Tongue (tissue), 2 donors: ENCODE measurements around the gene FAM98C. TPM values are rescaled to one million over a fixed set of nuclear protein-coding genes. Genes with fewer than 3 reads are reported as not detected.
A peak's percentile ranks its signal among the peaks of the same experiment; 100 is the strongest.
"Not testable (repeated sequence)": the region's sequence is repeated elsewhere in the genome, so short reads cannot be mapped to it uniquely, and the experiment has no call there.

Experiments used
- DNase-seq: peaks from one replicate; pipeline ENCODE4 v3.0.0-alpha.2; 2015
- total RNA-seq: library from RNA; depleted of rRNA; stranded (reverse); fragments of >200 nt; gene quantifications from one replicate; pipeline ENCODE4 v1.2.3, GENCODE V29; 2014

Gene FAM98C
- total RNA-seq, 1 donor from 2014 or later: 7.2 TPM

DNA sequence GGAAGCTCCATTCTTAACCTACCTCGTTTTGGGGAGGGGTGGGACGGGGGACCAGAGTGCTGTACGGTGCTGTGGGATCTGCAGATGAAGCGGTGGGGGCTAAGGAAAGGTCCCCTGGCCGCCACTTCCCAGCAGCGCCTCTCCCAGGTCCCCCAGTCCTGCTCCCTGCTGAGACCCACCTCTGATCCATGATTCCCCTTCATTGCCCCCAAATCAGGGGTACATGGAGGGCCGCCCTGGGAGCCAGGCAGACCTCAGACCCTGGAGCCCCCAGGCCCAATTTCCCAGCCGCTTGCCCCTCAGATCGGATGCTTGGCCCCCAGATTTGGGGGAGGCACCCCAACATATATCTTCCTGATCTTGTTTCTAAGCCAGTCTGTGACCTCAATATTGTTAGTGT lies 3.8 kb upstream of the FAM98C start:
- DNase-seq: no peak

DNA sequence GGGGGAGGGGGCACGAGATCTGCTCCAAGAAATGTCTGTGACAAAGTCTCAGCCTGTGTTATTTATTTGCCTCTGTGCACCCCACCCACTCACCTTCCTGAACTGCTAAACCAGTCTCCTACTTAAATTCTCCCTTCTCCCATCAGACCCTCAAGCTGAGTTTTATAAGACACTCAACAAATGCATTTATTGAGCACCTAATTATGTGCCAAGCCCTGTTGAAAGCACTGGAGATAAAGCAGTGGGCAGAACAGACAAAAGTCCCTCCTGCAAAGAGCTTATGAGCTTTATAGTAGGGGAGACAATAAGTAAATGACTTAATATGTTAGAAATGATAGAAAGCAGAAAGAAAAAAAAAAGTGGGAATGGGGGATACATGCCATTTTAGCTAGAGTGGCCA lies 3.4 kb upstream of the FAM98C start:
- DNase-seq: no peak

DNA sequence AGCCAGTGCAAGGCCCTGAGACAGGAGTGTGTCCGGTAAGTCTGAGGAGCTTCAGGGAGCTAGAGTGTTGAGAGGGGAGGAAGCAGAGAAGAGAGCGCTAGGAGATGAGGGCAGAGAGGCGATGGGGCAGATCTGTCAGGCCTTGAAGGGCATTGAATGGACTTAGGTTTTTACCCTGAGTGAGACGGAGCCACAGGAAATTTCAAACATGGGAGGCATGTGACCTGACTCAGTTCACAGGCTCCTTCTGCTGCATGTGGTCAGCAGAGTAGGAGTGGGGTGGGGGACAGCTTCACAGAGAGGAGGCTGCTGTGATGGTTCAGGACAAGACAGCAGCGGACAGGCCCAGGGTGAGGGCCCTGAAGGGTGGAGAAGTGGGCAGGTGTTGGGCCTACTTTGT lies 2.5 kb upstream of the FAM98C start:
- DNase-seq: no peak

DNA sequence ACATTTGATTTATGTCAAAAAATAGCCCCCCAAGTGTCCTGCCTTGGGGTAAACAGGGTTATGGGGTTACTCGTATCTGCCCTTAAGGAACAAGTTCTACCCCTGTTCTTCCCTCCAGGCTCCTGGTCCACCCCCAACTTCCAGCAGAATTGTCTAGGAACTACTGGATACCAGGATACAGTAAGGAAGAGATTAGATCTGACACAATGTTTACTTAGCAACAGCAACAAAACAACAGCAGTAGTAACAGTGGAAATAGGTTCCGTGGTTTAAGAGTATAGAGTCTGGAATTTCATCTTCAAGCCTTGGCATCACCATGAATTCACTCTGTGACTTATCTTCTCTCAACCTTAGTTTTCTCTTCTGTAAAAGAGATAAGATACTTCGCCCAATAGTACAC lies 1.7 kb upstream of the FAM98C start:
- no peak for DNase-seq

DNA sequence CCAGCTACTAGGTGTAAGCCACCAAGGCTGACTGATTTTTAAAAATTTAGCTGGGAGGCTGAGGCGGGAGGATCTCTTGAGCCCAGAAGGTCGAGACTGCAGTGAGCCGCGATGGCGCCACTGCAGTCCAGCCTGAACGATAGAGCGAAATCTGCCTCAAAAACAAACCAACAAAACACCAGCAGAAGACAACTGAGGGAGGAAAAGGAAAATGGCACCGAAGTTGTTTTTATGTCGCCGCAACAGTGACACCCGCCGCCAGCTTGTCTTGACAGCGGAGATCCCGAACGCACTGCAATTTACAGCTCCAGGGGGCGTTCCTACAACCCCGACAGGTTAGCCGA lies 298 bp upstream of the FAM98C start:
- no peak for DNase-seq

DNA sequence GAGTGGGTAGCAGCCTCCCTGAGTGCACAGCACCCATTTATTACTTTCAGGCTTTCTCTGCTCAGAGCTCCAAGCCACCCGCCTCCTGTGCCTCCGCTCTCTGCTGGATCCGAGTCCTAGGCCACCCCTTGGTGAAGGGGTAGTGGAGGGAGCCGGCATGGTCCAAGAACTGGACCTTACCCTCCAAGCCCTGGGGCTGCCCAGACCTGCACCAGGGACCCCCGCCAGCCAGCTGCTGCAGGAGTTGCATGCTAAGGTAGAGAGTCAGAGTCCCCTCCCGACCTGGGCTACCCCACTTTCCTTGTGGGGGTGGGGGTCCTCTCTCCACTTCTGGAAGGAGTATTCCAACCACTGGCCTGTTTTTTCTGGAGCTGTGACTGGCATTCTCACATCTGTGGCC lies 2.0 kb downstream of the FAM98C start:
- DNase-seq: no peak

DNA sequence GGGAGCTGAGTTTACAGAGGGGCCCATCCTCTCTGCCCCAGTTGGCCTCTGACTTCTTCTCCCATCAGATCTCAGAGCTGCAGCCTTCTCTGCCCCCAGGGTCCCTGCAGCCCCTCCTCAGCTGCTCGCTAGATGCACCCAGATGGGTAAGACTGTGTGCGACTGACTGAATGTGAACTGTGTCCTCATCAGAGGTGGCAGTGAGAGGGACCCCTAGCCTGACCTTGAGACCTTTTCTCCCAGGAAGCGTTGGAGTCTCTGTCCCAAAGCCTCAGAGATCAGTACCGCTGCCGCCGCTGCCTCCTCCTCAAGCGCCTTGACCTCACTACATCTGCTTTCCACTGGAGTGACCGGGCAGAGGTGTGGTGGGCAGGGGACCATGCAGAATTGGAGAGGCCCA lies 2.4 kb downstream of the FAM98C start:
- DNase-seq: no peak

DNA sequence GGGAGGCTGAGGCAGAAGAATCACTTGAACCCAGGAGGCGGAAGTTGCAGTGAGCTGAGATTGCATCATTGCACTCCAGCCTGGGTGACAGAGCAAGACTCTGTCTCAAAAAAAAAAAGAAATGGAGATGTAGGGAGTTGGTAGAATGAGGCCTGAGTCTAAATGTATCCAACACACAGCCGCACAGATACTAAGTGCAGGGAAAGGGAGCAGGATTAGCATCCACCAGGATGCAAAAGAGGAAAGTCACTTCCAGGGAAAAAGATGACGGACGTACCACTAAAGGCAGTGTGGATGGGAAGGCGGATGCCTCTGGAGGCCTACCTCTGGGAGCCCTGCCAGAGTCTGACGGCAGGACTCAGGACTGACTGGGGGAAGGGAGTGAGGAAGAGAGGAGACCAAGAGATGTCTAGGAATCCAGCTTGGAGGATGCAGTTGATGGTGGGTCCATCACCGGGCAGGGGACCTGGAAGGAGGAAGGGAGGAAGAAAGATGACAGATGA lies 6.8 kb downstream of the FAM98C start:
- DNase-seq: peak; percentile 60

DNA sequence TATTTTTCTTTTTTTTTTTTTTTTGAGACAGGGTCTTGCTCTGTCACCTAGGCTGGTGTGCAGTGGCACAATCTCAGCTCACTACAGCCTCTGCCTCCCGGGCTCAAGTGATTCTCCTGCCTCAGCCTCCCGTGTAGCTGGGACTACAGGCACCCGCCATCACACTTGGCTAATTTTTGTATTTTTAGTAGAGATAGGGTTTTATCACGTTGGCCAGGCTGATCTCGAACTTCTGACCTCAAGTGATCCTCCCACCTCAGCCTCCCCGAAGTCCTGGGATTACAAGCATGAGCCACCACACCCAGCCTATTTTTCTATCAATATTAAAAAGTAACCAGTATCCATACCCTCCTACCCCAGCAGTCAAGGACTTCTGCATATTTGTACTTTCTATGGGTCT lies 7.5 kb downstream of the FAM98C start:
- DNase-seq: not testable (repeated sequence)

DNA sequence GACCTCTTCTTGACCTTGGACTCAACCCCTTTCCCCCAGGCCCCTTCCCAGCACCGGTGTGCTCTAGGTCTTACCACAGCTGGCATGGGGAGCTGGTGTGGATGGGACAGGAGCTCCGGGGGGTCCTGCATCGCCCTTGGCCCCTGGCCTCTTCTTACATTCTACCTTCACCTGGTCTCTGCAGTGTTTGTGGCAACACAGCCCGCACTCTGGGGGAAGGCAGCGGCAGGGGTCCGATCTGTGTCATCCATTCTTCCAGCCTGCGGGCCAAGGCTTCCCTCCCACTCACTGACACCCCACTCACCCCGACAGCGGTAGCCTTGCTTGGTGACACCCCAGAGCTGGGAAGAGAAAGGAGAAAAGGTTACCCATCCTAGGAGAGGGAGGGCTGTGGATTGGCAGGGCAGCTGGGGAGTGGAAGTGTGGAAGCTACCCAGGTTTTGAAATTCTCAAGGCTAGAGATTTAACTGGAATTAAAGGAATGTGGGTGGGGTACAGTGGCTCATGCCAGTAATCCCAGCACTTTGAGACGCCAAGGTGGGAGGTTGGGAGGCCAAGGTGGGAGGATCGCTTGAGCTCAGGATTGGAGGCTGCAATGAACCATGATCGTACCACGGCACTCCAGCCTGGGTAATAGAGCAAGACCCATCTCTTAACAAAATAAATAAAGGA lies 8.3 kb downstream of the FAM98C start:
- no peak for DNase-seq

DNA sequence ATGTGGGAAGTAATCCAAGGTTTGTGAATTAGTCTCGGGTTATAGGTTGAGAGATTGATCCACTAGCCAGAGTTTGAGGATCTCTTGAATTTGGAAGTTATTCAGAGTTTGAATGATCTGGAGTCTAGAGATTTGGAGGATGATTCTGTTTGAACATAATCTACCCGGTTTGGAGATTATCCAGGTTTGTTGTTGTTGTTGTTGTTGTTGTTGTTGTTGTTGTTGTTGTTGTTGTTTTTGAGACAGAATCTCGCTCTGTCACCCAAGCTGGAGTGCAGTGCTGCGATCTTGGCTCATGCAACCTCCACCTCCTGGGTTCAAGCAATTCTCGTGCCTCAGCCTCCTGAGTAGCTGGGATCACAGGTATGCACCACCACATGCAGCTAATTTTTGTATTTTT lies 9.0 kb downstream of the FAM98C start:
- not testable (repeated sequence) for DNase-seq

DNA sequence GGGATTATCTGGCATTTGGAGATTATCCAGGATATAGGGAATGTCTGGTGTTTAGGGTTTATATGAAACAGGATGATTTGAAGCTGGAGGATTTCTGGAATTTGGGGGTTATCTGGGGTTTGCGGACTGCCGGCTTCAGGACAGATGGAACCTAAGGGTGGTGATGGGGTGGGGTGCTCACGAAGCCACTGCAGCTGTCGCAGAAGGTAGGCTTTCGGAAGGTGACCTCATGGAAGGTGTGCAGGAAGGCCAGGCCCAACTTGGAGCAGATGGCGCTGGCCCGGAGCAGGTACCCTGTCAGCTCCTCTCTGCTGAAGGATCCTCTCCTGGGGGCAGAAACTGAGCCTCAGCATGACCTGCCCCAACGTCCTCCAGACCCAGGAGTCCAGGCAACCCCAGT lies 9.6 kb downstream of the FAM98C start:
- DNase-seq: no peak

DNA sequence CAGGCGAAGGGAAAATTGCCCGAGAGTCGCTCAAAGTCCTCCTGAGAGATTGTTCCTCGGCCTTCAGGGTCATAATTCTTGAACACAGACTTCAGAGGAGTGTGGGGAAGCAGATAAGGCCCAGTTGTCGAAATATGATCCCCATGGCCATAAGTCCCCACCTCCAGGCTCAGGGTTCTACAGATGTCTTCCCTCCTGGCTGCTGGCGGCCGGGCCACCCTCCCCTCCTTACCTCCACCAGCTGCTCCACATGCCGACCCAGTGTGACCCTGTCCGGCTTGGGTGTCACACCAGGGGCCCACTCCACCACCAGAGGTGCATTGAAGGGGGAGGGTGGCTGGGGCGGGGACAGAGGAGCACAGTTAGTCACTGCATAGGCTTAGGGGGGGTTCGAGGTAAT lies 10.1 kb downstream of the FAM98C start:
- no peak for DNase-seq

DNA sequence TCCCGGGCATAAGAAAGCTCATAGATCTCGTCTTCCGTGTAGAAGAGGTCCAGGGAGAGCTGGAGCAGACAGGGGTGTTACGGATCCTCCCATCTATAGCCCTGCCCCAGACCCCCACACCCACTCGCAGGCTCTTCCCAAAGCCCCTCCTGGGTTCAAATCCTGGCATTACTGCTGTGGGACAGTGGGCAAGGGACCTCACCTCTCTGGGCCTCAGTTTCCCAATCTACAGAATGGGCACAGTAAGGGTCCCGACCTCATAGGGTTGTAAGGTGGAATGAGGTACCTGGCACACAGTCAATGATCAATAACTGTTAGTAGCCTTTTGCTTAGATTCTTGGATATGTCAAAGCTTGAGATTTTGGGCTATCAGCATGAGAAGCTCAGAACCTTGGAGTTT lies 10.5 kb downstream of the FAM98C start:
- DNase-seq: no peak

DNA sequence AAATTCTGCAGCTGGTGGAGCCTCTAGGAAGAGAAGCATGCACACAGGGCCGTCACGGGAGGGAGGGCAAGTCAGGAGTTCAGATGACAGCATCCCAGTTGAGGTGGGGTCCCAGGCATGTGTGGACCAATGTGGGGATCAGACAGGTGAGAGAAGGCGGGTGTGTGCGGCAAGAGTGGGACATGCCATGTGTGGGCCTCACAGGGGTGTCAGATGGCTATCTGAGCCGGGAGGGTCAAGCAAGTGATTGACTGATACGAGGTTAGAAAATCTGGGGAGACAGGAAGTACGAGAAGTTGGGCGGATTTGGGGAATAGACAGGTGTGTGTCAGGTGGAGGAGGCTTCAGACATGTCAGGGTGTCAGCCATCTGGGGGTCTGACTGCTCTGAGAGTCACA lies 14.3 kb downstream of the FAM98C start:
- DNase-seq: no peak

DNA sequence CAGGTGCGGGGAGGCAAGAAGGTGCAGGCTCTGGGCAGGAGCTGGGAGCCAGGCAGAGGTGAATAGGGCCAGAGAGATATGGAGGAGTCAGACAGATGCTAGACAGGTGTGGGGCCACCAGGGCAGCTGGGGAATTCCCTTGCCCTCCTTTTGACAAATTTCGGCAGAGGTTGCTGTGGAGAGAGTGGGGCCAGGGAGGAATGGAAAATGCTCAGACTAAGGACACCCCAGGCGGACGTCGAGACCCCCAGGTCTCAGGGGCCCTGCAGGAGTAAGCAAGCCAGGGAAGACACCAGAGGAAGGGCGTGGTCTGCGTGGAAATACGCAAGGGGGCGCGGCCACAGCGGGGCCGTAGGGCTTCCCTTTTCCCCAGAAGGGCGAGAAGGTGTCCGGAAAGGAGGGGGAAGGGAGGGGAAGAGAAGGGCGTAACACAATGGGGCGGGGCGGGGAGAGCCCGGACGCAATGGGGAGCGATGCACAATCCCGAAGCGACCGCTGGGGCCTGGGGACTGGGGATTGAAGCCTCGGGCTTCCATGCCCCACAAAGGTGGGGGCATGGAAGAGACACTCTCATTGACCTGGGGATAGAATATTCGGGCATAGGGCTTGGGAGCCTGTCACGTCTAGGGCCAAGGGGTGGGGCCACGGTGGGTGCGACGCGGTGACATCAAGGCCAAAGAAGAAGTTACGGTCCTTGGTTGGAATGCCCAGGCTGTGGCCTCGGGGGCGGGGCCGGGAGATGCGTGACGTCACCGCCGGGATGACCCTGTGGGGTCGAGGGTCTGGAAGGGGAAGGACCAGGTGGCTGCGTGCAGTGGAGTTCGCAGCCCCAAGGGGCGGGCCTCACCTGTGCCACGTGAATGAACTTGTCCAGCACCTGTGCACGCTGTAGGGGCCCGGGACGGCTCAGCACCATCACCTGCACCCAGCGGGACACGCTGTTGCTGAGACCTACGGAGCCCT lies 14.9 kb downstream of the FAM98C start:
- peak; percentile 39 for DNase-seq

DNA sequence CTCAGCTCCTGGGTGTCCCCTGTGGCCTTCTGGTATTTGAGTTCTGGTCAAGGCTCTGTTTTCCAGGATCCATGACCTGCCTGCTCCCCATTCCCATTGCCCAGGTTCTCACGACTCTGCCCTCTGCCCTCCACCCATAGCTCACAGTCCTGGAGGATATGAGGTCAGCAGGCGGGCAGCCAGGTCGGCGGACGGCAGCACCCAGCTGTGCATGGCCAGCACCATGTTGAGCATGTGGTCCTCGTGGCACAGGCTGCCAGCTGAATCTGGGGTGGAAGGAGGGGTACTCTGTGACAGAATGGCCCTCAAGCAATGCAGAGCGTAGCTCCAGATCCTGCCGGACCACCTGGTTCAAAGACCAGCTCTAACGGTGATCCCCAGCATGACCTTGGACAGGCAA lies 18.0 kb downstream of the FAM98C start:
- DNase-seq: no peak

DNA sequence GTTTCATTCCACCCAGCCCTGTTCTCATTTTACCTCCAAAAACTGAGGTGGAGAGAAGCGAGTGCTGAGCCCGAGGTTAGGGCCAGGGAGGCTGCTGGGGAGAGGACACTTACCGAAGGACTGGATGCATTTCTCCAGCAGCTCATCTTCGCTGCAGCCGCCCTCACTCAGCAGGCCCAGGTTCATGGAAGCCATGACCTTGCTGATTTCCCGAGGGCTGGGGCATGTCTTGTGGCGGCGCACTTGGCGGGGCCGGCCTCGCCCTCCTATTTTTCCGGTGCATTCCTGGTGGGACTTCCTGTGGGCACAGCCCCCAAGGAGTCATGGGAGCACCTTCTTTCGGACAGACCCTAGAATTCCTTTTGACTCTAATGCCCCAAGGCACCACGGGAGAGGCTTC lies 19.0 kb downstream of the FAM98C start:
- no peak for DNase-seq

DNA sequence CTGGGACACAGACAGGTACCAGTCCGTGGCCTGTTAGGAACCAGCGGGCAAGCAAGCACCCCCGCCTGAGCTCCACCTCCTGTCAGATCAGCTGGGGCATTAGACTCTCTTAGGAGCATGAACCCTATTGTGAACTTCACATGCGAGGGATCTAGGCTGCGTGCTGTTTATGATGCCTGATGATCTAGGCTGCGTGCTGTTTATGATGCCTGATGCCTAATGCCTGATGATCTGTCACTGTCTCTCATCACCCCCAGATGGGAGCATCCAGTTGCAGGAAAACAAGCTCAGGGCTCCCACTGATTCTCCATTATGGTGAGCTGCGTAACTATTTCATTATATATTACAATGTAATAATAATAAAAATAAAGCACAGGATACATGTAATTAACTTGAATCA lies 19.5 kb downstream of the FAM98C start:
- no peak for DNase-seq

DNA sequence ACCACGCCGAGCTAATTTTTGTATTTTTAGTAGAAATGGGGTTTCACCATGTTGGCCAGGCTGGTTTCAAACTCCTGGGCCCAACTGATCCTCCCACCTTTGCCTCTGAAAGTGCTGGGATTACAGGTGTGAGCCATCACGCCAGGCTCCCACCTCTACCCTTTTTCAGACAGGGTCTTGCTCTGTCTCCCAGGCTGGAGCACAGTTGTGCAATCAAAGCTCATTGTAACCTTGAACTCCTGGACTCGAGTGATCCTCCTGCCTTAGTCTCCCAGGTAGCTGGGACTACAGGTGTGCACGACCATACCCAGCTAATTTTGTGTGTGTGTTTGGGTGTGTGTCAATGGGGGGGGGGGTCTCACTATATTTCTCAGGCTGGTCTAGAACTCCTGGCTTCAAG lies 21.4 kb downstream of the FAM98C start:
- DNase-seq: no peak

DNA sequence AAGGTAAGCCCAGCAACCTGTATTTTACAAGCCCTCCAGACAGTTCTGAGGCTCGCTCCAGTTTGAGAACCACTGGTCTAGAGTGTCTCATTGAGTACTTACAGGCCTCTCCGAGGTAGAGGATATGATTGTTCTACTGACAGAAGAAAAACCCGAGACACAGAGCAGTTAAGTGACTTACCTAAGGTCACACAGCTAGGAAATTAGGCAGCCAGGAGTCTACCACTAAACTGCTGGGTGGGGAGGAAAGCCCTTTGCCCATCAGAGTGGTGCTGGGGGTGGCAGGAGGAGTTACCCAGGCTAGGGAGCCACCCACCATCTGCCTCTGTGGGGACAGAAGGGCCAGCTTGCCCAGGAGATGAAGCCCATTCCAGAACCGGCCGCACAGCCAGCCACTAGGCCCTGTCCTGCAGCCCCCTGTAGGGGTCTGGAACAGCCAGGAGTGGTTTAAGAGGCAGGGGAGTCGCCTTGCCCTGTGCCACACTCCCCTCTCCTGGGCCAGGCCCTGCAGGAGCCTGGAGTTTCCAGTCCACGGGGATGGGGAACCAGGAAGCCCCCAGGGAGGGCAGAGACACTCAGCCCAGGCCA lies 22.4 kb downstream of the FAM98C start:
- no peak for DNase-seq

DNA sequence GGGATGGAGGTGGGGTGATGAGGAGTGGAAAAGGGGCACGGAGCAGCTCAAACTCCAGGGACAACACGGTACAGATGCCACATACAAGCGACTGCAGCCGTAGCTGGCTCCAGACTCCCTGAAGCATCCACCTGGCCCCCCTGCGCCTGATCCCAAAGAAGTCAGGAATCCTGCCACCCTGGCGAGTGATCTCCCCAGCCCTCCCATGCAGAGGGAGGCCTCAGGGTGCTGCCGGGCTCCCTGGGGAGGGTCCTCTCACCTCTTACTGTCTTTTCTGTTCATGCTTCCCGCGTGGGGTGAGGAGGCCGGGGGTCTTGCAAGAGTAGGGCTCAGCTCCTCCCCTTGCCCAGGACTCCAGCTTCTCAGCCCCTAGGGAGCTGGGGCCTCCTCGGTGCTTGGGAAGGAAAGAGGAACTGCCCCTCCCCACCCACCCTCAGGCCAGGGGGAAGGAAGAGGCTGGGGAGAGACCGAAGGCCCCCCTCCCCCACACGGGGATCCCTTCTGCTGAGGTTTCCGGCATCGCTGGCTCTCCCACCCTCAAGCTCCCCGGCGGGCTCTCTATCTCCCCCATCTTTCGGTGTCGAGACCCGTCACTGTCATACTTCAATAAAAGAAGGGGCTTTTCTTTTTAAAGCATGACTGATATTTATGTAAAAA lies 23.0 kb downstream of the FAM98C start, which contains the start of gene RASGRP4:
TSS of gene RASGRP4 (minus strand) at position 410 of the 657 bp plus-strand sequence. CDS start at position 282, 128 bp downstream.
- no peak for DNase-seq
